Stomach (tissue), 9 donors: Measurements from ENCODE around the gene BMPR1B. TPM values are rescaled to one million over a fixed set of nuclear protein-coding genes. Genes with fewer than 3 reads are reported as not detected.

ENCODE experiments used
- DNase-seq, 2 donors: peaks; one replicate each; pipeline versions ENCODE4 v3.0.0 to v3.0.0-alpha.2; 2013 to 2019
- H3K27ac ChIP-seq, 5 donors: fragments of 200-600 bp in 4 of 5; sonication (generic) in 4 of 5; one replicate each; pipeline ENCODE4 v1.5.1; 2013 to 2019; ENCODE audit warnings: mild to moderate bottlenecking in 1 of 5, moderate library complexity in 1 of 5
- H3K27me3 ChIP-seq, 3 donors: fragments of 200-600 bp; sonication (generic); one replicate each; pipeline ENCODE4 v1.5.1; 2017 to 2019; ENCODE audit warnings: mixed run types in 1 of 3
- H3K36me3 ChIP-seq, 4 donors: fragments of 200-600 bp; sonication (generic); 1 replicate in 3 of 4; 2 replicates in 1 of 4; pipeline ENCODE4 v1.5.1; 2016 to 2019
- H3K4me1 ChIP-seq, 4 donors: fragments of 200-600 bp; sonication (generic); one replicate each; pipeline ENCODE4 v1.5.1; 2016 to 2019
- H3K4me3 ChIP-seq, 4 donors: fragments of 200-600 bp; sonication (generic) in 3 of 4; one replicate each; pipeline ENCODE4 v1.5.1; 2016 to 2019; ENCODE audit warnings: mild to moderate bottlenecking in 1 of 4
- H3K9me3 ChIP-seq, 4 donors: fragments of 200-600 bp; sonication (generic); one replicate each; pipeline ENCODE4 v1.5.1; 2016 to 2019
- CTCF ChIP-seq, 7 experiments: fragments of 450-650 bp in 4 of 7; fragments of 200-600 bp in 3 of 7; sonication (generic) in 3 of 7; IDR thresholded peaks; one replicate each; pipeline ENCODE4 v1.5.1; 2016 to 2019; ENCODE audit warnings: antibody characterized with exemption in 7 of 7, control low read depth in 2 of 7, mild to moderate bottlenecking in 1 of 7
- EP300 ChIP-seq: sonication (generic); formaldehyde crosslinking; IDR thresholded peaks from one replicate; pipeline ENCODE4 v1.6.1; 2017; ENCODE audit warnings: antibody characterized with exemption
- POLR2A ChIP-seq, 4 donors: fragments of 450-650 bp; IDR thresholded peaks; one replicate each; pipeline ENCODE4 v1.6.1; 2016; ENCODE audit warnings: antibody characterized with exemption in 4 of 4, control low read depth in 2 of 4, mild to moderate bottlenecking in 1 of 4, moderate library complexity in 1 of 4
- POLR2AphosphoS5 ChIP-seq, 3 donors: sonication (generic); formaldehyde crosslinking; IDR thresholded peaks; one replicate each; pipeline ENCODE4 v1.6.1; 2016; ENCODE audit warnings: antibody characterized with exemption in 3 of 3
- WGBS, 5 donors: extraction: QIAGEN DNeasy Blood & Tissue Kit in 3 of 5; methylation state at CpG; one replicate each; pipeline versions ENCODE4 v1.1.5 to v1.1.7; 2013 to 2018; 5-methylcytosine and 5-hydroxymethylcytosine counted together
- intact Hi-C: fragments of 100-400 bp; cut with DNase I; formaldehyde crosslinking; loops from one replicate; pipeline ENCODE4 v1.15.1; 2023; ENCODE audit warnings: low total_unique reads
- polyA plus RNA-seq, 3 donors: library from polyadenylated mRNA; stranded (reverse); fragments of 200-250 nt; gene quantifications; one replicate each; pipeline ENCODE4 v1.2.3, GENCODE V29; 2013
- total RNA-seq, 5 donors: library from RNA; depleted of rRNA; stranded (reverse); fragments of >200 nt; gene quantifications; one replicate each; pipeline versions ENCODE4 v1.1.0 to v1.2.3, GENCODE V29; 2014 to 2016
- donor health status: healthy with polysubstance abuse.
- donor health status: Bipolar disorder and iron deficiency.
- donor health status: healthy.

BMPR1B gene
- total and polyA plus RNA-seq, 8 donors, result 0.37 to 29.8 (median 1.5) TPM; not detected in 1

DNA sequence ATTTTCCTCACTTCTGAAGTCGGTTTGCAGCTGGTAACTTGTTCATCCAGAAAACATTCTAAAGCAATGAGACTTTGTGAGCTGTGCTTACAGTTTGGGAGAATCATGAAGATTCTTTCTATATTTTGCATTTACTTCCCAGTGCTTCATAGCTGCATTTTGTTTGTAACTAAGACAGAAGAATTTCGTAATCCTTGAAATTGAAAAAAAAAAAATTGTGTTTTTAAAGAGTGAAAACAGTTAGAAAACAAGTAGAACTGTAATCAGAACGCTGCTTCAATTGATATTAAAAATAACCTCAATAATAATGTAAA lies 398.7 kb downstream of the BMPR1B start:
- WGBS, 5 donors, result 23 to 46% (median 42%) methylated on average over 3 of the region's 3 CpGs
- H3K27ac ChIP-seq, result no peak overlapping the region
- H3K4me1 ChIP-seq, result no peaks in the 10 kb centered on the region
- no peaks in the 10 kb centered on the region for H3K36me3 ChIP-seq
- no peak for TF ChIP-seq POLR2A (IDR thresholded peaks at IDR 0.05)
- TF ChIP-seq CTCF (IDR thresholded peaks at IDR 0.05), result peak in 2 of 7 experiments; percentile 4 to 6
- no peaks in the 10 kb centered on the region for H3K27me3 ChIP-seq
- DNase-seq, result no peak
- no peak overlapping the region for H3K4me3 ChIP-seq
- no peaks in the 10 kb centered on the region for H3K9me3 ChIP-seq
- intact Hi-C loops, result no loop called here

- no peak overlapping the region for H3K27ac ChIP-seq
- no peak overlapping the region for H3K4me3 ChIP-seq
- TF ChIP-seq POLR2AphosphoS5 (IDR thresholded peaks at IDR 0.05) (no peak), EP300 (no peak), POLR2A (IDR thresholded peaks at IDR 0.05) (no peak), CTCF (IDR thresholded peaks at IDR 0.05) (no peak)
- no peaks in the 10 kb centered on the region for H3K4me1 ChIP-seq
- no peak for DNase-seq
- H3K36me3 ChIP-seq, result no peaks in the 10 kb centered on the region
- intact Hi-C loops, result no loop called here
- H3K27me3 ChIP-seq, result no peaks in the 10 kb centered on the region
- H3K9me3 ChIP-seq, result no peaks in the 10 kb centered on the region
Measured at GRCh38 chr4:95157596-95157995, 399.8 kb downstream of the BMPR1B start.

DNA sequence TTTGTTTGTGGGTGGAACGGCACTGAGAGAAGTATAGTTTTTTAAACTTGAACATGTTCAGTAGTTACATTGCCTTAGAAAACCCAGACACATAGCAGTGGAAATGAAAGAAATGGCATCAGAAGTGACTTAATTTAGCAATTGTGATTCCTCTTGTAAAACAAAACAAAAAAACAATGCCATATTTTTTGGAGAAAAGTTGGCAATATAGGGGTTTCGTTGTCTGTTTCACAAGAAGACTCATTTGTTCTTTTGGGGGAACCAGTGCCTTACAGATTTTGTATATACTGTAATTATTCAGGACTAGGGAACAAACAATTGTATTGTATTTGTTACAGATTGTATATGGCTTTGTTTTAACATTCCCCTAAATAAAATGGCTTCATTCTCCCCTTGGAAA lies 400.3 kb downstream of the BMPR1B start:
- H3K27ac ChIP-seq, result no peak overlapping the region
- DNase-seq, result no peak
- no peaks in the 10 kb centered on the region for H3K27me3 ChIP-seq
- no peaks in the 10 kb centered on the region for H3K9me3 ChIP-seq
- H3K36me3 ChIP-seq, result no peaks in the 10 kb centered on the region
- intact Hi-C loops, result no loop called here
- no peak overlapping the region for H3K4me3 ChIP-seq
- TF ChIP-seq EP300 (no peak), POLR2AphosphoS5 (IDR thresholded peaks at IDR 0.05) (no peak), POLR2A (IDR thresholded peaks at IDR 0.05) (no peak), CTCF (IDR thresholded peaks at IDR 0.05) (no peak)
- 80 to 88% (median 83%) methylated on average over 2 of the region's 2 CpGs for WGBS, 5 donors
- no peaks in the 10 kb centered on the region for H3K4me1 ChIP-seq

GRCh38 chr4:95158626-95159025 lies 400.9 kb downstream of the BMPR1B start:
- H3K9me3 ChIP-seq, result no peaks in the 10 kb centered on the region
- no peak overlapping the region for H3K4me3 ChIP-seq
- intact Hi-C loops, result no loop called here
- H3K4me1 ChIP-seq, result no peaks in the 10 kb centered on the region
- WGBS, 5 donors, result 74 to 95% (median 82%) methylated on average over 2 of the region's 2 CpGs
- TF ChIP-seq EP300 (no peak), POLR2AphosphoS5 (IDR thresholded peaks at IDR 0.05) (no peak), POLR2A (IDR thresholded peaks at IDR 0.05) (no peak), CTCF (IDR thresholded peaks at IDR 0.05) (no peak)
- H3K27ac ChIP-seq, result no peak overlapping the region
- no peaks in the 10 kb centered on the region for H3K36me3 ChIP-seq
- no peaks in the 10 kb centered on the region for H3K27me3 ChIP-seq
- DNase-seq, result no peak

GRCh38 chr4:95159384-95159783 lies 401.6 kb downstream of the BMPR1B start:
- TF ChIP-seq POLR2AphosphoS5 (IDR thresholded peaks at IDR 0.05), result no peak
- H3K27ac ChIP-seq, result no peak overlapping the region
- H3K36me3 ChIP-seq, result no peaks in the 10 kb centered on the region
- intact Hi-C loops, result no loop called here
- H3K4me3 ChIP-seq, result no peak overlapping the region
- H3K27me3 ChIP-seq, result no peaks in the 10 kb centered on the region
- H3K4me1 ChIP-seq, result no peaks in the 10 kb centered on the region
- H3K9me3 ChIP-seq, result no peaks in the 10 kb centered on the region
- no peak for DNase-seq
- 82 to 92% (median 87%) methylated on average over 4 of the region's 4 CpGs for WGBS, 5 donors
